Caco-2 (cell line): ENCODE measurements around the gene NPAS3. TPM values are rescaled to one million over a fixed set of nuclear protein-coding genes. Genes with fewer than 3 reads are reported as not detected.

Source experiments
- BruUV-seq: library from RNA; stranded (reverse); fragments of 400-500 nt; replicated peaks from 2 replicates; lab custom pipeline; 2021; lab: Mats Ljungman, UMichigan
- CTCF ChIA-PET: fragments of 300-600 bp; sonication (Branson Sonifier 250); formaldehyde crosslinking; loops from one replicate; lab custom pipeline; 2022; ENCODE audit warnings: antibody characterized with exemption; lab: Charles Lee
- POLR2A ChIA-PET: fragments of 300-600 bp; sonication (Branson Sonifier 250); formaldehyde crosslinking; loops from one replicate; lab custom pipeline; 2022; ENCODE audit warnings: antibody characterized with exemption; lab: Charles Lee
- DNase-seq, 2 experiments: peaks; one replicate each; pipeline versions ENCODE4 v3.0.0 to v3.0.0-alpha.2; 2020 to 2022
- H3K27me3 ChIP-seq: replicated peaks from 2 replicates; pipeline ENCODE4 v1.6.0; 2011; ENCODE audit warnings: low read length; ENCODE audit not compliant: control insufficient read depth, insufficient read depth
- H3K36me3 ChIP-seq: 2 replicates; pipeline ENCODE4 v1.5.1; 2011; ENCODE audit warnings: low read length; ENCODE audit not compliant: control insufficient read depth, insufficient read depth
- H3K4me1 ChIP-seq: fragments of 250-450 bp; sonication (Bioruptor Pico); 2 replicates; pipeline ENCODE4 v1.5.1; 2020; ENCODE audit warnings: mild to moderate bottlenecking
- H3K4me3 ChIP-seq: 2 replicates; pipeline ENCODE4 v1.5.1; 2011; ENCODE audit warnings: low read depth, mild to moderate bottlenecking, control low read depth, low read length
- H3K9me3 ChIP-seq: fragments of 250-450 bp; sonication (Bioruptor Pico); 2 replicates; pipeline ENCODE4 v1.5.1; 2020; ENCODE audit warnings: mild to moderate bottlenecking, moderate library complexity
- H3K27ac Mint-ChIP-seq: one replicate; pipeline ENCODE4 v1.8.0; 2022; ENCODE audit warnings: mixed read lengths; ENCODE audit not compliant: unreplicated experiment
- H3K27me3 Mint-ChIP-seq: one replicate; pipeline ENCODE4 v1.8.0; 2022; ENCODE audit warnings: mixed read lengths; ENCODE audit not compliant: insufficient read depth, unreplicated experiment
- H3K36me3 Mint-ChIP-seq: one replicate; pipeline ENCODE4 v1.8.0; 2022; ENCODE audit warnings: mild to moderate bottlenecking, mixed read lengths; ENCODE audit not compliant: insufficient read depth, unreplicated experiment
- H3K4me1 Mint-ChIP-seq: one replicate; pipeline ENCODE4 v1.8.0; 2022; ENCODE audit warnings: low read depth, mixed read lengths; ENCODE audit not compliant: unreplicated experiment
- H3K4me3 Mint-ChIP-seq: one replicate; pipeline ENCODE4 v1.8.0; 2022; ENCODE audit warnings: mild to moderate bottlenecking, moderate library complexity, mixed read lengths; ENCODE audit not compliant: unreplicated experiment
- H3K9me3 Mint-ChIP-seq: one replicate; pipeline ENCODE4 v1.8.0; 2022; ENCODE audit warnings: mixed read lengths; ENCODE audit not compliant: unreplicated experiment
- intact Hi-C: fragments of 100-400 bp; cut with micrococcal nuclease; formaldehyde crosslinking; loops from one replicate; pipeline ENCODE4 v1.10.0; 2022; ENCODE audit not compliant: unreplicated experiment
- total RNA-seq: library from RNA; stranded (reverse); gene quantifications from 2 replicates; pipeline ENCODE4 v1.2.3, GENCODE V29; 2022
- TF ChIP-seq, protein P1 (sequence below), 2 experiments: fragments of 200-600 bp in 1 of 2; IDR thresholded peaks; 1 replicate in 1 of 2; 2 replicates in 1 of 2; pipeline versions ENCODE4 v1.5.1 to v1.8.0; 2011 to 2022; ENCODE audit warnings: antibody characterized with exemption in 1 of 2, control low read depth in 1 of 2, inconsistent platforms in 1 of 2, low read depth in 1 of 2, low read length in 1 of 2, mild to moderate bottlenecking in 1 of 2, moderate library complexity in 1 of 2; ENCODE audit not compliant: insufficient read depth in 1 of 2, severe bottlenecking in 1 of 2, unreplicated experiment in 1 of 2

Gene NPAS3
- total RNA-seq, 1 experiment from 2014 or later, result not detected

GRCh38 chr14:32950584-32950983 is 11.9 kb downstream of the NPAS3 start:
- intact Hi-C loops, result no loop called here
- no peaks in the 10 kb centered on the region for H3K36me3 ChIP-seq
- TF ChIP-seq, protein P1, sequence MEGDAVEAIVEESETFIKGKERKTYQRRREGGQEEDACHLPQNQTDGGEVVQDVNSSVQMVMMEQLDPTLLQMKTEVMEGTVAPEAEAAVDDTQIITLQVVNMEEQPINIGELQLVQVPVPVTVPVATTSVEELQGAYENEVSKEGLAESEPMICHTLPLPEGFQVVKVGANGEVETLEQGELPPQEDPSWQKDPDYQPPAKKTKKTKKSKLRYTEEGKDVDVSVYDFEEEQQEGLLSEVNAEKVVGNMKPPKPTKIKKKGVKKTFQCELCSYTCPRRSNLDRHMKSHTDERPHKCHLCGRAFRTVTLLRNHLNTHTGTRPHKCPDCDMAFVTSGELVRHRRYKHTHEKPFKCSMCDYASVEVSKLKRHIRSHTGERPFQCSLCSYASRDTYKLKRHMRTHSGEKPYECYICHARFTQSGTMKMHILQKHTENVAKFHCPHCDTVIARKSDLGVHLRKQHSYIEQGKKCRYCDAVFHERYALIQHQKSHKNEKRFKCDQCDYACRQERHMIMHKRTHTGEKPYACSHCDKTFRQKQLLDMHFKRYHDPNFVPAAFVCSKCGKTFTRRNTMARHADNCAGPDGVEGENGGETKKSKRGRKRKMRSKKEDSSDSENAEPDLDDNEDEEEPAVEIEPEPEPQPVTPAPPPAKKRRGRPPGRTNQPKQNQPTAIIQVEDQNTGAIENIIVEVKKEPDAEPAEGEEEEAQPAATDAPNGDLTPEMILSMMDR (IDR thresholded peaks at IDR 0.05; ENCODE audit: insufficient read depth in 1 of 2, low read depth in 1 of 2, low read length in 1 of 2, severe bottlenecking in 1 of 2, unreplicated experiment in 1 of 2), result no peak
- DNase-seq, result no peak
- Mint-ChIP-seq H3K27me3 (peaks cover 8% of the 10 kb centered on the region), H3K4me3 (no peak overlapping the region), H3K36me3 (no peaks in the 10 kb centered on the region), H3K27ac (no peak overlapping the region), H3K9me3 (no peaks in the 10 kb centered on the region), H3K4me1 (no peaks in the 10 kb centered on the region)
- POLR2A ChIA-PET, result no interaction called here
- CTCF ChIA-PET, result no interaction called here
- no peak overlapping the region for H3K4me3 ChIP-seq
- H3K27me3 ChIP-seq, result no peaks in the 10 kb centered on the region
- H3K4me1 ChIP-seq, result no peaks in the 10 kb centered on the region
- no TSS peak for BruUV-seq
- H3K9me3 ChIP-seq, result no peaks in the 10 kb centered on the region

DNA sequence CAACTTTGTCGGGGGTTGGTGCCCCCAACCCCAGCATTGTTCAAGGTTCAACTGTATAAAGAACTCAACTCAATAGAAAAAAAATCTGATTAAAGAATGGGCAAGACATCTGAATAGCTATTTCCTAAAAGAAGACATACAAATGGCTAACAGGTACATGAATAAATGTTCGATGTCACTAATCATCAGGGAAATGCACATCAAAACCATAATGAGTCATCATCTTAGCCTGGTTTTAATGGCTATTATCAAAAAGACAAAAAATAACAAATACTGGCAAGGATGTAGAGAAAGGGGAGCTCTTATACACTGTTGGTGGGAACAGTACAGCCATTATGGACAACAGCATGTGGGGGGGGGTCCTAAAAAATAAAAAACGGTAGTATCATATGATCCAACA is 28.7 kb downstream of the NPAS3 start:
- DNase-seq, result no peak
- no peaks in the 10 kb centered on the region for H3K4me1 Mint-ChIP-seq
- no TSS peak for BruUV-seq
- no peaks in the 10 kb centered on the region for H3K4me1 ChIP-seq
- POLR2A ChIA-PET, result no interaction called here
- H3K27me3 ChIP-seq, result peaks cover 2% of the 10 kb centered on the region
- no peaks in the 10 kb centered on the region for H3K36me3 Mint-ChIP-seq
- no peaks in the 10 kb centered on the region for H3K36me3 ChIP-seq
- no peak overlapping the region for H3K4me3 Mint-ChIP-seq
- intact Hi-C loops, result no loop called here
- TF ChIP-seq, protein P1 (IDR thresholded peaks at IDR 0.05; ENCODE audit: insufficient read depth in 1 of 2, low read depth in 1 of 2, low read length in 1 of 2, severe bottlenecking in 1 of 2, unreplicated experiment in 1 of 2), result no peak
- H3K27ac Mint-ChIP-seq, result no peak overlapping the region
- no peaks in the 10 kb centered on the region for H3K9me3 Mint-ChIP-seq
- CTCF ChIA-PET, result no interaction called here
- H3K27me3 Mint-ChIP-seq, result peaks cover 7% of the 10 kb centered on the region
- no peaks in the 10 kb centered on the region for H3K9me3 ChIP-seq
- no peak overlapping the region for H3K4me3 ChIP-seq

- intact Hi-C loops, result no loop called here
- Mint-ChIP-seq H3K4me3 (no peak overlapping the region), H3K27ac (no peak overlapping the region), H3K9me3 (no peaks in the 10 kb centered on the region), H3K4me1 (no peaks in the 10 kb centered on the region), H3K27me3 (peaks cover 7% of the 10 kb centered on the region), H3K36me3 (no peaks in the 10 kb centered on the region)
- Histone ChIP-seq H3K36me3 (no peaks in the 10 kb centered on the region), H3K27me3 (peaks cover 2% of the 10 kb centered on the region), H3K4me3 (no peak overlapping the region), H3K4me1 (no peaks in the 10 kb centered on the region), H3K9me3 (no peaks in the 10 kb centered on the region)
- no TSS peak for BruUV-seq
- no peak for DNase-seq
- TF ChIP-seq, protein P1 (IDR thresholded peaks at IDR 0.05; ENCODE audit: insufficient read depth in 1 of 2, low read depth in 1 of 2, low read length in 1 of 2, severe bottlenecking in 1 of 2, unreplicated experiment in 1 of 2), result no peak
- ChIA-PET POLR2A (no interaction called here), CTCF (no interaction called here)
These were observed 30.4 kb downstream of the NPAS3 start for GRCh38 chr14:32968972-32969544.
